Gastrocnemius medialis (tissue), 4 donors: Measurements from ENCODE around the gene RBM42.

ENCODE experiments used
- CTCF ChIP-seq, 5 experiments: fragments of 450-650 bp in 3 of 5; fragments of 200-600 bp in 2 of 5; sonication (generic) in 2 of 5; IDR thresholded peaks in 4 of 5; conservative IDR thresholded peaks in 1 of 5; 1 replicate in 4 of 5; 2 replicates in 1 of 5; pipeline ENCODE4 v1.5.1; 2016 to 2019; ENCODE audit warnings: antibody characterized with exemption in 5 of 5, mild to moderate bottlenecking in 3 of 5, moderate library complexity in 3 of 5
- POLR2A ChIP-seq, 2 donors: fragments of 450-650 bp; IDR thresholded peaks; one replicate each; pipeline ENCODE4 v1.6.1; 2017; ENCODE audit warnings: antibody characterized with exemption in 2 of 2, mild to moderate bottlenecking in 2 of 2, moderate library complexity in 2 of 2

GRCh38 chr19:35596366-35596999 lies 32.4 kb upstream of the RBM42 start:
- TF ChIP-seq CTCF (IDR thresholded peaks at IDR 0.05 in 4 of 5, conservative IDR thresholded peaks at IDR 0.05 in 1 of 5) (no peak), POLR2A (IDR thresholded peaks at IDR 0.05) (no peak)
